ENCODE results near the gene SEC16A.

GRCh38 chr9:136525841-136526499 is 43.1 kb upstream of the SEC16A start:
- TF ChIP-seq SIN3A (IDR thresholded peaks at IDR 0.05; ENCODE audit: borderline replicate concordance, insufficient read depth, low read length): no peak
- TF ChIP-seq POLR2AphosphoS5 (IDR thresholded peaks at IDR 0.05; ENCODE audit: low read depth, low read length): no peak
- TF ChIP-seq TAF1 (IDR thresholded peaks at IDR 0.05; ENCODE audit: borderline replicate concordance, insufficient read depth, low read length): no peak

All from PFSK-1 (cell line).